ENCODE data around the gene CNTNAP5. TPM values are rescaled to one million over a fixed set of nuclear protein-coding genes. Genes with fewer than 3 reads are reported as not detected.

CNTNAP5 gene
- total RNA-seq, 4 donors from 2014 or later = not detected

- no peaks in the 10 kb centered on the region for H3K9me3 ChIP-seq
- H3K4me1 ChIP-seq = no peaks in the 10 kb centered on the region
- TF ChIP-seq POLR2A (IDR thresholded peaks at IDR 0.05) (no peak), POLR2AphosphoS5 (IDR thresholded peaks at IDR 0.05) (no peak), CTCF (IDR thresholded peaks at IDR 0.05) (no peak)
- whole genome bisulfite sequencing = 0% methylated on average over 1 of the region's 1 CpG
- H3K36me3 ChIP-seq = no peaks in the 10 kb centered on the region
- H3K27me3 ChIP-seq = no peaks in the 10 kb centered on the region
- no peak overlapping the region for H3K4me3 ChIP-seq
- no peak for DNase-seq (ENCODE audit: low spot score in 2 of 2)
- no peak overlapping the region for H3K27ac ChIP-seq
Observed at GRCh38 chr2:124081154-124081716, 56.1 kb downstream of the CNTNAP5 start.

- Histone ChIP-seq H3K27me3 (no peaks in the 10 kb centered on the region), H3K27ac (no peak overlapping the region), H3K4me1 (no peaks in the 10 kb centered on the region), H3K36me3 (no peaks in the 10 kb centered on the region), H3K9me3 (peaks cover 6% of the 10 kb centered on the region), H3K4me3 (no peak overlapping the region)
- TF ChIP-seq POLR2A (IDR thresholded peaks at IDR 0.05) (no peak), EP300 (IDR thresholded peaks at IDR 0.05) (no peak), CTCF (IDR thresholded peaks at IDR 0.05) (no peak), POLR2AphosphoS5 (IDR thresholded peaks at IDR 0.05) (no peak)
- no peak for DNase-seq (ENCODE audit: low spot score in 2 of 2)
- 77% methylated on average over 2 of the region's 2 CpGs for WGBS
Observed at GRCh38 chr2:124088616-124089015, 63.5 kb downstream of the CNTNAP5 start.

GRCh38 chr2:124091721-124092120 lies 66.6 kb downstream of the CNTNAP5 start:
- no peaks in the 10 kb centered on the region for H3K4me1 ChIP-seq
- no peaks in the 10 kb centered on the region for H3K36me3 ChIP-seq
- H3K27ac ChIP-seq = no peak overlapping the region
- 52% methylated on average over 5 of the region's 5 CpGs for WGBS
- no peak for TF ChIP-seq CTCF (IDR thresholded peaks at IDR 0.05)
- no peak for TF ChIP-seq EP300 (IDR thresholded peaks at IDR 0.05)
- TF ChIP-seq POLR2AphosphoS5 (IDR thresholded peaks at IDR 0.05) = no peak
- no peak for TF ChIP-seq POLR2A (IDR thresholded peaks at IDR 0.05)
- H3K9me3 ChIP-seq = peaks cover 6% of the 10 kb centered on the region
- no peak overlapping the region for H3K4me3 ChIP-seq
- H3K27me3 ChIP-seq = no peaks in the 10 kb centered on the region
- DNase-seq (ENCODE audit: low spot score in 2 of 2) = no peak

- Histone ChIP-seq H3K9me3 (peaks cover 3% of the 10 kb centered on the region), H3K36me3 (no peaks in the 10 kb centered on the region), H3K4me1 (no peaks in the 10 kb centered on the region), H3K27me3 (no peaks in the 10 kb centered on the region), H3K27ac (no peak overlapping the region), H3K4me3 (no peak overlapping the region)
- TF ChIP-seq CTCF (IDR thresholded peaks at IDR 0.05) (no peak), EP300 (IDR thresholded peaks at IDR 0.05) (no peak), POLR2A (IDR thresholded peaks at IDR 0.05) (no peak), POLR2AphosphoS5 (IDR thresholded peaks at IDR 0.05) (no peak)
- 61% methylated on average over 2 of the region's 2 CpGs for WGBS
- DNase-seq (ENCODE audit: low spot score in 2 of 2) = no peak
Observed at GRCh38 chr2:124092651-124093050, 67.6 kb downstream of the CNTNAP5 start.

- TF ChIP-seq EP300 (IDR thresholded peaks at IDR 0.05) (no peak), POLR2AphosphoS5 (IDR thresholded peaks at IDR 0.05) (no peak), POLR2A (IDR thresholded peaks at IDR 0.05) (no peak), CTCF (IDR thresholded peaks at IDR 0.05) (no peak)
- 86% methylated on average over 1 of the region's 1 CpG for WGBS
- no peaks in the 10 kb centered on the region for H3K4me1 ChIP-seq
- no peak overlapping the region for H3K4me3 ChIP-seq
- no peaks in the 10 kb centered on the region for H3K27me3 ChIP-seq
- no peak for DNase-seq (ENCODE audit: low spot score in 2 of 2)
- no peak overlapping the region for H3K27ac ChIP-seq
- no peaks in the 10 kb centered on the region for H3K9me3 ChIP-seq
- H3K36me3 ChIP-seq = no peaks in the 10 kb centered on the region
Observed at GRCh38 chr2:124104914-124105313, 79.8 kb downstream of the CNTNAP5 start.
